CD1c-positive myeloid dendritic cell (primary cell): ENCODE measurements around the gene OR2L5.

ENCODE experiments used
- DNase-seq: peaks from one replicate; pipeline ENCODE4 v3.0.0-alpha.2; 2016; ENCODE audit errors: extremely low spot score

Gene OR2L5

GRCh38 chr1:248013229-248013710 lies at the start of gene OR2L5:
Gene OR2L5 (plus strand): TSS chr1:248013660. CDS start chr1:248021948, 8,288 bp downstream.
- DNase-seq: no peak

- no peak for DNase-seq
These were observed 48.5 kb upstream of the OR2L5 start, which contains the start of gene OR2AK2 for GRCh38 chr1:247964933-247965332. Gene OR2AK2 (plus strand): TSS chr1:247965233. CDS start chr1:247965377, 144 bp downstream.

- DNase-seq: peak; percentile 5
These were observed 46.8 kb upstream of the OR2L5 start for GRCh38 chr1:247966532-247967204.

GRCh38 chr1:247992986-247993385 lies 20.5 kb upstream of the OR2L5 start:
- DNase-seq: no peak

GRCh38 chr1:247998811-247999210 lies 14.6 kb upstream of the OR2L5 start:
- DNase-seq: no peak

GRCh38 chr1:248000169-248000568 lies 13.3 kb upstream of the OR2L5 start:
- DNase-seq: no peak

GRCh38 chr1:248007778-248008177 lies 5.7 kb upstream of the OR2L5 start:
- DNase-seq: no peak

- DNase-seq: no peak
These were observed 3.8 kb upstream of the OR2L5 start for GRCh38 chr1:248009681-248010080.

GRCh38 chr1:248015803-248016202 lies 2.3 kb downstream of the OR2L5 start:
- DNase-seq: no peak

- no peak for DNase-seq
These were observed 16.3 kb downstream of the OR2L5 start, which contains the start of gene OR2L2 for GRCh38 chr1:248029770-248030169. Gene OR2L2 (plus strand): TSS chr1:248030070. CDS start chr1:248038268, 8,198 bp downstream.

- no peak for DNase-seq
These were observed 31.7 kb downstream of the OR2L5 start for GRCh38 chr1:248045209-248045608.

- DNase-seq: no peak
These were observed 33.1 kb downstream of the OR2L5 start, which contains the start of gene OR2L3 for GRCh38 chr1:248046536-248046935. Gene OR2L3 (plus strand): TSS chr1:248046836. CDS start chr1:248060682, 13,846 bp downstream.

GRCh38 chr1:248047008-248047407 lies 33.5 kb downstream of the OR2L5 start:
- DNase-seq: no peak

GRCh38 chr1:248054671-248055070 lies 41.2 kb downstream of the OR2L5 start:
- no peak for DNase-seq

- DNase-seq: no peak
These were observed 41.8 kb downstream of the OR2L5 start for GRCh38 chr1:248055261-248055660.

- no peak for DNase-seq
These were observed 51.6 kb downstream of the OR2L5 start for GRCh38 chr1:248065071-248065470.

GRCh38 chr1:248065604-248066003 lies 52.1 kb downstream of the OR2L5 start:
- no peak for DNase-seq
